DOHH2 (cell line): ENCODE results near the gene FBXL14.

ENCODE experiments used
- EZH2phosphoT487 ChIP-seq: fragments of 200-600 bp; sonication (generic); IDR thresholded peaks from 2 replicates; pipeline ENCODE4 v1.6.1; 2017; ENCODE audit warnings: borderline replicate concordance, mild to moderate bottlenecking, antibody characterized with exemption, low read length, moderate library complexity, mixed read lengths
- TF ChIP-seq, protein P1 (sequence below): fragments of 200-600 bp; sonication (generic); IDR thresholded peaks from one replicate; pipeline ENCODE4 v1.5.1; 2014; ENCODE audit warnings: antibody characterized with exemption, mild to moderate bottlenecking, low read depth, low read length; ENCODE audit not compliant: poor library complexity, severe bottlenecking

DNA sequence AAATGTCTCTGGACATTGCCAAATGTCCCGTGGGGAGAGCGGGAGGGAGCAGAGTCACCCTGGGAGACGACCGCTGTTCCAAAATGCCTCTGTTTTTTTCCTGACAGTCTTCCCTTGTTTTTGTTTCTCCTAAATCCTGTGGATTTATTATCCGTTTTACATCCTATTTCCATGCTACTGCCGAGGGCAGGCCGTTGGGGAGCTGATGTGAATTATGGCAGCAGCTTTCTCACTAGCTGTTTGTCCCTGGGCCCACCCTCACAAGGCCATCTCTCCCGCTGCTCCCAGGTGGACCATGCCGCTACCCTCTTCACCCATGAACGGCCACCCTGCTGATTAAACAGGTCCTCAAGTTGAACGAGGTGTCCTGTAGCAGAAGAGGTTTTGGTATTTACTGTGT, 55.2 kb downstream of the FBXL14 start:
- TF ChIP-seq, protein P1, sequence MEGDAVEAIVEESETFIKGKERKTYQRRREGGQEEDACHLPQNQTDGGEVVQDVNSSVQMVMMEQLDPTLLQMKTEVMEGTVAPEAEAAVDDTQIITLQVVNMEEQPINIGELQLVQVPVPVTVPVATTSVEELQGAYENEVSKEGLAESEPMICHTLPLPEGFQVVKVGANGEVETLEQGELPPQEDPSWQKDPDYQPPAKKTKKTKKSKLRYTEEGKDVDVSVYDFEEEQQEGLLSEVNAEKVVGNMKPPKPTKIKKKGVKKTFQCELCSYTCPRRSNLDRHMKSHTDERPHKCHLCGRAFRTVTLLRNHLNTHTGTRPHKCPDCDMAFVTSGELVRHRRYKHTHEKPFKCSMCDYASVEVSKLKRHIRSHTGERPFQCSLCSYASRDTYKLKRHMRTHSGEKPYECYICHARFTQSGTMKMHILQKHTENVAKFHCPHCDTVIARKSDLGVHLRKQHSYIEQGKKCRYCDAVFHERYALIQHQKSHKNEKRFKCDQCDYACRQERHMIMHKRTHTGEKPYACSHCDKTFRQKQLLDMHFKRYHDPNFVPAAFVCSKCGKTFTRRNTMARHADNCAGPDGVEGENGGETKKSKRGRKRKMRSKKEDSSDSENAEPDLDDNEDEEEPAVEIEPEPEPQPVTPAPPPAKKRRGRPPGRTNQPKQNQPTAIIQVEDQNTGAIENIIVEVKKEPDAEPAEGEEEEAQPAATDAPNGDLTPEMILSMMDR: no peak
- no peak for TF ChIP-seq EZH2phosphoT487
